Fibroblast of pulmonary artery (primary cell): Measurements from ENCODE around the gene CACNA1S.

ENCODE experiments used
- DNase-seq: peaks from one replicate; pipeline ENCODE4 v3.0.0-alpha.2; 2010; ENCODE audit warnings: low read depth
- H3K4me3 ChIP-seq: replicated peaks from 2 replicates; pipeline ENCODE4 v1.5.1; 2011; ENCODE audit warnings: low read depth, mild to moderate bottlenecking, control low read depth, low read length, moderate library complexity
- CTCF ChIP-seq: IDR thresholded peaks from 2 replicates; pipeline ENCODE4 v1.5.1; 2011; ENCODE audit warnings: mild to moderate bottlenecking, control low read depth, low read length, inconsistent platforms; ENCODE audit errors: missing control alignments

The CACNA1S gene

GRCh38 chr1:201136355-201137023 lies 24.3 kb upstream of the CACNA1S start:
- no peak for DNase-seq
- no peak for TF ChIP-seq CTCF
- H3K4me3 ChIP-seq, result no peak overlapping the region

GRCh38 chr1:201134405-201134804 lies 22.2 kb upstream of the CACNA1S start:
- TF ChIP-seq CTCF, result no peak
- no peak overlapping the region for H3K4me3 ChIP-seq
- DNase-seq, result no peak

DNA sequence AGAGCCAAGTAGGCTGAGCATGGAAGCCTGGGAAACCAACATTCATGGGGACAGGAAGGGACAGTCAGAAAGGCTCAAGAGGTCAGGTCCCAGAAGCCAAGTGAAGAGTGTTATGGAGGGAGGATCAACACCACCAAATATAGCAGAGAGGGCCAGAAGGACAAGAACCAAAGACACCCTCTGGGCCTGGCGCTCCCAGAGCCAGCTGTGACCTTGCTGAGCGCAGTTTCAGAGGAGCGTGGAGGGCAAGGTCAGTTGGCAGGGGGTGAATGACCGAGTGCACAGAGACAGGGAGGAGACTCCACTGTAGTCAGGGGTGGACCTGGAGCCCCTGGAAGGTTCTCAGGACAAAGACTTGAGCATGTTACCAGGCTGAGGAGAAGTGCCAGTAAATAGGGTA lies 19.2 kb upstream of the CACNA1S start:
- no peak for DNase-seq
- TF ChIP-seq CTCF, result no peak
- no peak overlapping the region for H3K4me3 ChIP-seq

DNA sequence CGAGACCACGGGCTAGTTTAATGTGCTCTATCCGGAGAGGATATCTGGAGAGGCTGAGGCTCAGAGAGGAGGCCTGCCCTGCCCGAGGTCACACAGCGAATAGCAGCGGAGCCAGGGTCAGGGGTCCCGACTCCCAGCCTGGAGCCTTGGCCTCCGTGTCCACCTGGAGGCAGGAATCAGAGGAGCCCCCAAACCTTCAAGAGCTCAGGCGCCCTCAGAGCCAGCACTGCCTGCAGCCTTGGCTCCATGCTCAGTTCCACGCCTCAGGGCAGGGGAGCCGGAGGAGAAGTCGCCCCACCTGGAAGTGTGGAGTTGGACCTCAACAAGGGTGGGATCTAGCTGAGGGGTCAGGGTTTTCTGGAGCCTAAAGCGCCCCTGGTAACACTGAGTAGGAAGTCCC lies 16.7 kb upstream of the CACNA1S start:
- TF ChIP-seq CTCF, result no peak
- H3K4me3 ChIP-seq, result no peak overlapping the region
- DNase-seq, result no peak

DNA sequence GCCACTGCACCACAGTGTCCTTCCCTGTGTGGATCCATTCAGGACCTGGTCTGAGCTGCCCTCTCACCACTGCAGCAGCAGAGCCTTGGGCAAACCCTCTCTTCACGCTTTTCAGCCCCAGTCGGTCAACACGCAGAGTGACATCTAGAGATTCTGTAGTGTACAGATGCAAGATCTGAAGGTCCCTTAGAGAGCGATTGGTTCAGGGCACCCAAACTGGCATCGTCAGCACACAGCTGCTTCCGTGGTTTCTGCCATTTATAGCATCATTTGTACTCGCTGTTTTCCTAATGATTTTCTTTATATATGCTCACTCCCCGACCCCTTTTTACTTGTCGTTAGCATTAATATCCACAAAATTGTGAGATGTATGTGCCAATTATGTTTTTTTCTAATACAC lies 16.2 kb upstream of the CACNA1S start:
- no peak for DNase-seq
- TF ChIP-seq CTCF, result no peak
- no peak overlapping the region for H3K4me3 ChIP-seq

GRCh38 chr1:201127755-201128455 lies 15.7 kb upstream of the CACNA1S start:
- DNase-seq, result no peak

More at GRCh38 chr1:201127755-201128455, 15.7 kb upstream of the CACNA1S start:
- no peak overlapping the region for H3K4me3 ChIP-seq
- no peak for TF ChIP-seq CTCF
